Coronary artery (tissue), 2 donors: Measurements from ENCODE around the gene ARSI.

Experiments used
- DNase-seq: peaks from one replicate; pipeline ENCODE4 v3.0.0-alpha.2; 2017; ENCODE audit warnings: low spot score
- H3K27ac ChIP-seq, 2 donors: fragments of 200-600 bp; sonication (generic); one replicate each; pipeline ENCODE4 v1.5.1; 2016 to 2019
- H3K4me3 ChIP-seq: fragments of 200-600 bp; sonication (generic); 2 replicates; pipeline ENCODE4 v1.5.1; 2016; ENCODE audit warnings: mild to moderate bottlenecking, moderate library complexity
- CTCF ChIP-seq: fragments of 200-600 bp; sonication (generic); IDR thresholded peaks from one replicate; pipeline ENCODE4 v1.5.1; 2019; ENCODE audit warnings: antibody characterized with exemption

ARSI gene

GRCh38 chr5:150278046-150278730 is 24.5 kb downstream of the ARSI start:
- H3K4me3 ChIP-seq = no peak overlapping the region
- no peak for TF ChIP-seq CTCF
- DNase-seq = no peak
- H3K27ac ChIP-seq = no peak overlapping the region

GRCh38 chr5:150277043-150277442 is 25.7 kb downstream of the ARSI start:
- no peak overlapping the region for H3K4me3 ChIP-seq
- H3K27ac ChIP-seq = no peak overlapping the region
- TF ChIP-seq CTCF = no peak
- no peak for DNase-seq

- H3K4me3 ChIP-seq = no peak overlapping the region
- TF ChIP-seq CTCF = no peak
- no peak for DNase-seq
- no peak overlapping the region for H3K27ac ChIP-seq
Measured at GRCh38 chr5:150274811-150275210, 27.9 kb downstream of the ARSI start.

GRCh38 chr5:150272531-150272930 is 30.2 kb downstream of the ARSI start:
- no peak for TF ChIP-seq CTCF
- no peak for DNase-seq
- Histone ChIP-seq H3K27ac (no peak overlapping the region), H3K4me3 (no peak overlapping the region)

- H3K4me3 ChIP-seq = no peak overlapping the region
- no peak for DNase-seq
- no peak for TF ChIP-seq CTCF
- H3K27ac ChIP-seq = no peak overlapping the region
Measured at GRCh38 chr5:150271923-150272322, 30.8 kb downstream of the ARSI start.

- Histone ChIP-seq H3K4me3 (no peak overlapping the region), H3K27ac (no peak overlapping the region)
- no peak for DNase-seq
- no peak for TF ChIP-seq CTCF
Measured at GRCh38 chr5:150271296-150271692, 31.4 kb downstream of the ARSI start.

- DNase-seq = no peak
- no peak overlapping the region for H3K27ac ChIP-seq
Measured at GRCh38 chr5:150270541-150271295, 32.0 kb downstream of the ARSI start.

More at GRCh38 chr5:150270541-150271295, 32.0 kb downstream of the ARSI start:
- no peak overlapping the region for H3K4me3 ChIP-seq
- no peak for TF ChIP-seq CTCF
